Body of pancreas (tissue), 4 donors: Measurements from ENCODE around the gene MTIF2. TPM values are rescaled to one million over a fixed set of nuclear protein-coding genes. Genes with fewer than 3 reads are reported as not detected.
A peak's percentile ranks its signal among the peaks of the same experiment; 100 is the strongest.
"Not testable (repeated sequence)": the region's sequence is repeated elsewhere in the genome, so short reads cannot be mapped to it uniquely, and the experiment has no call there.

ENCODE experiments used
- ATAC-seq: fragments of 150-250 bp; one replicate; pipeline ENCODE4 v1.9.1; 2016
- DNase-seq, 4 donors: peaks; one replicate each; pipeline ENCODE4 v3.0.0-alpha.2; 2019
- H3K27ac ChIP-seq, 4 donors: fragments of 200-600 bp; sonication (generic); 1 replicate in 3 of 4; 2 replicates in 1 of 4; pipeline versions ENCODE4 v1.5.1 to v1.6.1; 2016 to 2019; ENCODE audit warnings: mild to moderate bottlenecking in 1 of 4, mixed read lengths in 1 of 4, moderate library complexity in 1 of 4
- H3K27me3 ChIP-seq, 2 donors: fragments of 200-600 bp; sonication (generic); one replicate each; pipeline ENCODE4 v1.6.0; 2016; ENCODE audit warnings: mild to moderate bottlenecking in 1 of 2
- H3K36me3 ChIP-seq, 2 donors: fragments of 200-600 bp; sonication (generic); replicated peaks in 1 of 2; 2 replicates each; pipeline ENCODE4 v1.5.1; 2016; ENCODE audit warnings: low read depth in 2 of 2; ENCODE audit not compliant: insufficient read depth in 1 of 2
- H3K4me1 ChIP-seq: fragments of 200-600 bp; sonication (generic); one replicate; pipeline ENCODE4 v1.6.0; 2016
- H3K4me3 ChIP-seq, 2 donors: fragments of 200-600 bp; sonication (generic); 1 replicate in 1 of 2; 2 replicates in 1 of 2; pipeline ENCODE4 v1.5.1; 2016 to 2019
- H3K9me3 ChIP-seq, 3 donors: fragments of 200-600 bp; sonication (generic); 1 replicate in 2 of 3; 2 replicates in 1 of 3; pipeline ENCODE4 v1.5.1; 2016
- CTCF ChIP-seq, 7 experiments: fragments of 450-650 bp in 4 of 7; fragments of 200-600 bp in 3 of 7; sonication (generic) in 3 of 7; IDR thresholded peaks; one replicate each; pipeline ENCODE4 v1.5.1; 2016 to 2019; ENCODE audit warnings: antibody characterized with exemption in 7 of 7
- POLR2A ChIP-seq, 3 donors: fragments of 450-650 bp; IDR thresholded peaks; one replicate each; pipeline ENCODE4 v1.6.1; 2016; ENCODE audit warnings: antibody characterized with exemption in 3 of 3, mild to moderate bottlenecking in 2 of 3
- WGBS, 2 donors: methylation state at CpG; one replicate each; pipeline ENCODE4 v1.1.5; 2017; 5-methylcytosine and 5-hydroxymethylcytosine counted together
- intact Hi-C: fragments of 100-400 bp; cut with DNase I; formaldehyde crosslinking; loops from one replicate; pipeline ENCODE4 v1.15.1; 2023
- total RNA-seq, 2 donors: library from RNA; depleted of rRNA; stranded (reverse); fragments of >200 nt; gene quantifications; one replicate each; pipeline ENCODE4 v1.1.0, GENCODE V29; 2016

MTIF2 gene
- total RNA-seq, 2 donors from 2014 or later = 14.5 to 17.9 TPM

GRCh38 chr2:55302241-55302640 lies 33.2 kb upstream of the MTIF2 start:
- H3K27ac ChIP-seq = no peak overlapping the region
- no peaks in the 10 kb centered on the region for H3K4me1 ChIP-seq
- WGBS, 2 donors = 92 to 93% methylated on average over 3 of the region's 3 CpGs
- no peaks in the 10 kb centered on the region for H3K36me3 ChIP-seq
- no peaks in the 10 kb centered on the region for H3K27me3 ChIP-seq
- ATAC-seq (no peak), DNase-seq (no peak)
- no peak for TF ChIP-seq POLR2A (IDR thresholded peaks at IDR 0.05)
- TF ChIP-seq CTCF (IDR thresholded peaks at IDR 0.05) = no peak
- H3K4me3 ChIP-seq = no peak overlapping the region
- intact Hi-C loops = no loop called here
- no peaks in the 10 kb centered on the region for H3K9me3 ChIP-seq

GRCh38 chr2:55301277-55301676 lies 32.2 kb upstream of the MTIF2 start:
- Histone ChIP-seq H3K4me1 (no peaks in the 10 kb centered on the region), H3K27me3 (no peaks in the 10 kb centered on the region), H3K27ac (no peak overlapping the region), H3K4me3 (no peak overlapping the region), H3K36me3 (no peaks in the 10 kb centered on the region), H3K9me3 (no peaks in the 10 kb centered on the region)
- WGBS, 2 donors = 93 to 100% methylated on average over 1 of the region's 1 CpG
- intact Hi-C loops = no loop called here
- TF ChIP-seq CTCF (IDR thresholded peaks at IDR 0.05) = no peak
- TF ChIP-seq POLR2A (IDR thresholded peaks at IDR 0.05) = no peak
- no peak for ATAC-seq
- no peak for DNase-seq

GRCh38 chr2:55296393-55296792 lies 27.4 kb upstream of the MTIF2 start:
- no peak for TF ChIP-seq CTCF (IDR thresholded peaks at IDR 0.05)
- no peak for TF ChIP-seq POLR2A (IDR thresholded peaks at IDR 0.05)
- H3K9me3 ChIP-seq = no peaks in the 10 kb centered on the region
- no peak overlapping the region for H3K4me3 ChIP-seq
- intact Hi-C loops = no loop called here
- H3K27me3 ChIP-seq = no peaks in the 10 kb centered on the region
- DNase-seq (no peak), ATAC-seq (no peak)
- H3K27ac ChIP-seq = no peak overlapping the region
- H3K4me1 ChIP-seq = no peaks in the 10 kb centered on the region
- no peaks in the 10 kb centered on the region for H3K36me3 ChIP-seq

GRCh38 chr2:55283083-55283482 lies 14.1 kb upstream of the MTIF2 start:
- H3K36me3 ChIP-seq = no peaks in the 10 kb centered on the region
- no peak for TF ChIP-seq CTCF (IDR thresholded peaks at IDR 0.05)
- no peak for TF ChIP-seq POLR2A (IDR thresholded peaks at IDR 0.05)
- peak overlapping the region in 3 of 4 donors; percentile 87 to 97 (median 87) for H3K27ac ChIP-seq
- no peaks in the 10 kb centered on the region for H3K9me3 ChIP-seq
- intact Hi-C loops = no loop called here
- ATAC-seq (no peak), DNase-seq (no peak)
- peaks cover 45% of the 10 kb centered on the region for H3K4me1 ChIP-seq
- 59 to 69% methylated on average over 12 of the region's 12 CpGs for WGBS, 2 donors
- no peak overlapping the region for H3K4me3 ChIP-seq
- H3K27me3 ChIP-seq = no peaks in the 10 kb centered on the region

GRCh38 chr2:55282110-55282917 lies 13.3 kb upstream of the MTIF2 start:
- intact Hi-C loops = no loop called here
- no peaks in the 10 kb centered on the region for H3K36me3 ChIP-seq
- no peaks in the 10 kb centered on the region for H3K27me3 ChIP-seq
- H3K4me1 ChIP-seq = peaks cover 45% of the 10 kb centered on the region
- H3K27ac ChIP-seq = peak overlapping the region; percentile 82 to 97 (median 87)
- DNase-seq = peak; percentile 91 to 92 (median 92)
- peak; percentile 93 for ATAC-seq
- peak; percentile 89 to 97 (median 96) for TF ChIP-seq POLR2A (IDR thresholded peaks at IDR 0.05)
- TF ChIP-seq CTCF (IDR thresholded peaks at IDR 0.05) = peak in 2 of 7 experiments; percentile 4 to 13
- no peaks in the 10 kb centered on the region for H3K9me3 ChIP-seq
- H3K4me3 ChIP-seq = peak overlapping the region; percentile 38 to 39
- WGBS, 2 donors = 0 to 1% methylated on average over 5 to 60 of the region's 60 CpGs

GRCh38 chr2:55280851-55281546 lies 12.0 kb upstream of the MTIF2 start:
- Histone ChIP-seq H3K27ac (peak overlapping the region; percentile 82 to 97 (median 87)), H3K4me1 (peaks cover 41% of the 10 kb centered on the region)
- DNase-seq = peak; percentile 10 to 41 (median 30)
- H3K9me3 ChIP-seq, intact Hi-C loops, H3K36me3 ChIP-seq, H3K27me3 ChIP-seq, H3K4me3 ChIP-seq: not testable (repeated sequence)
- peak; percentile 66 for ATAC-seq
- 63 to 70% methylated on average over 5 of the region's 5 CpGs for WGBS, 2 donors
